Right lobe of liver (tissue), 4 donors: ENCODE data around the gene FLVCR2.

ENCODE experiments used
- CTCF ChIP-seq, 4 donors: fragments of 200-600 bp in 3 of 4; fragments of 450-650 bp in 1 of 4; IDR thresholded peaks; one replicate each; pipeline versions ENCODE4 v1.5.1 to v1.8.0; 2016 to 2022; ENCODE audit warnings: antibody characterized with exemption in 4 of 4, mild to moderate bottlenecking in 2 of 4
- POLR2A ChIP-seq: fragments of 450-650 bp; IDR thresholded peaks from one replicate; pipeline ENCODE4 v1.6.1; 2017; ENCODE audit warnings: antibody characterized with exemption, mild to moderate bottlenecking
- donor health status: DM: no; HTN: no; CAD: no.
- donor health status: DM: no; HTN: no; CAD: no.
- donor health status: DM: no; HTN: yes; CAD: no.

- TF ChIP-seq POLR2A = no peak
- TF ChIP-seq CTCF (IDR thresholded peaks at IDR 0.05) = no peak
These were observed 30.7 kb upstream of the FLVCR2 start for GRCh38 chr14:75547552-75548250.
